LNCaP clone FGC (cell line): ENCODE measurements around the gene BAIAP2L2.
A peak's percentile ranks its signal among the peaks of the same experiment; 100 is the strongest.
"Not testable (repeated sequence)": the region's sequence is repeated elsewhere in the genome, so short reads cannot be mapped to it uniquely, and the experiment has no call there.

Source experiments
- DNase-seq: peaks from one replicate; pipeline ENCODE4 v3.0.0-alpha.2; 2011; ENCODE audit warnings: low read depth
- H3K4me3 ChIP-seq: 2 replicates; pipeline ENCODE4 v1.5.1; 2011; ENCODE audit warnings: mild to moderate bottlenecking, low read depth, low read length, control low read depth
- CTCF ChIP-seq: IDR thresholded peaks from 2 replicates; pipeline ENCODE4 v1.5.1; 2012; ENCODE audit warnings: mild to moderate bottlenecking; ENCODE audit not compliant: control insufficient read depth, insufficient read depth; ENCODE audit errors: extremely low read depth

The BAIAP2L2 gene

GRCh38 chr22:38120359-38121110 is 10.1 kb upstream of the BAIAP2L2 start:
- DNase-seq, result no peak
- no peak overlapping the region for H3K4me3 ChIP-seq
- no peak for TF ChIP-seq CTCF

GRCh38 chr22:38118747-38119146 is 8.3 kb upstream of the BAIAP2L2 start:
- not testable (repeated sequence) for H3K4me3 ChIP-seq, DNase-seq

GRCh38 chr22:38118182-38118581 is 7.7 kb upstream of the BAIAP2L2 start:
- H3K4me3 ChIP-seq, result no peak overlapping the region
- DNase-seq, result no peak
- no peak for TF ChIP-seq CTCF

GRCh38 chr22:38117556-38117955 is 7.1 kb upstream of the BAIAP2L2 start:
- not testable (repeated sequence) for H3K4me3 ChIP-seq, DNase-seq

- no peak overlapping the region for H3K4me3 ChIP-seq
- no peak for TF ChIP-seq CTCF
- DNase-seq, result no peak
Observed at GRCh38 chr22:38115423-38116205, 5.1 kb upstream of the BAIAP2L2 start.

- TF ChIP-seq CTCF, result peak; percentile 87
- no peak overlapping the region for H3K4me3 ChIP-seq
- DNase-seq, result peak; percentile 18
Observed at GRCh38 chr22:38114484-38115398, 4.3 kb upstream of the BAIAP2L2 start.

- no peak for TF ChIP-seq CTCF
- no peak for DNase-seq
- H3K4me3 ChIP-seq, result no peak overlapping the region
Observed at GRCh38 chr22:38112381-38112780, 1.9 kb upstream of the BAIAP2L2 start.
